GM23338 (cell line): ENCODE results near the gene ZNF674.

Source experiments
- CREB1 ChIP-seq: fragments of 250-450 bp; sonication (Bioruptor Pico); IDR thresholded peaks from 2 replicates; pipeline ENCODE4 v1.5.0; 2020; ENCODE audit warnings: low read depth, mild to moderate bottlenecking, moderate library complexity
- CTCF ChIP-seq, 2 experiments: fragments of 200-600 bp in 1 of 2; sonication (generic) in 1 of 2; conservative IDR thresholded peaks; 2 replicates each; pipeline versions ENCODE4 v1.5.1 to v1.6.1; 2016 to 2017; ENCODE audit warnings: antibody characterized with exemption in 2 of 2, low read depth in 2 of 2, mild to moderate bottlenecking in 2 of 2, moderate library complexity in 1 of 2
- ETS1 ChIP-seq: IDR thresholded peaks from 2 replicates; pipeline ENCODE4 v1.6.1; 2016; ENCODE audit warnings: antibody characterized with exemption
- EZH2 ChIP-seq: fragments of 200-600 bp; sonication (generic); IDR thresholded peaks from one replicate; pipeline ENCODE4 v1.8.0; 2017; ENCODE audit warnings: antibody characterized with exemption, mild to moderate bottlenecking, low read depth; ENCODE audit not compliant: unreplicated experiment
- EZH2phosphoT487 ChIP-seq: fragments of 200-600 bp; sonication (generic); IDR thresholded peaks from one replicate; pipeline ENCODE4 v1.8.1; 2018; ENCODE audit warnings: antibody characterized with exemption; ENCODE audit not compliant: unreplicated experiment
- JUNB ChIP-seq: IDR thresholded peaks from one replicate; pipeline ENCODE4 v1.6.1; 2016; ENCODE audit warnings: antibody characterized with exemption; ENCODE audit not compliant: unreplicated experiment
- POLR2AphosphoS5 ChIP-seq: IDR thresholded peaks from 2 replicates; pipeline ENCODE4 v1.6.1; 2016; ENCODE audit warnings: antibody characterized with exemption, low read depth
- REST ChIP-seq: IDR thresholded peaks from one replicate; pipeline ENCODE4 v1.6.1; 2018; ENCODE audit warnings: antibody characterized with exemption; ENCODE audit not compliant: unreplicated experiment
- ZNF331 ChIP-seq: fragments of 250-450 bp; sonication (Bioruptor Pico); IDR thresholded peaks from 2 replicates; pipeline ENCODE4 v1.5.0; 2020; ENCODE audit warnings: low read depth, mild to moderate bottlenecking, moderate library complexity
- ZNF462 ChIP-seq: fragments of 250-450 bp; sonication (Bioruptor Pico); IDR thresholded peaks from 2 replicates; pipeline ENCODE4 v1.5.0; 2020; ENCODE audit warnings: mild to moderate bottlenecking, moderate library complexity

GRCh38 chrX:46589977-46590723, 44.9 kb upstream of the ZNF674 start:
- TF ChIP-seq CTCF (conservative IDR thresholded peaks at IDR 0.05; ENCODE audit: low read depth in 2 of 2) (no peak), EZH2 (no peak), POLR2AphosphoS5 (no peak), EZH2phosphoT487 (no peak), ZNF331 (CRISPR knock-in tag) (no peak), ZNF462 (CRISPR knock-in tag) (no peak), CREB1 (no peak), REST (no peak), ETS1 (no peak), JUNB (no peak)
